ENCODE data around the gene RDH8.

DNA sequence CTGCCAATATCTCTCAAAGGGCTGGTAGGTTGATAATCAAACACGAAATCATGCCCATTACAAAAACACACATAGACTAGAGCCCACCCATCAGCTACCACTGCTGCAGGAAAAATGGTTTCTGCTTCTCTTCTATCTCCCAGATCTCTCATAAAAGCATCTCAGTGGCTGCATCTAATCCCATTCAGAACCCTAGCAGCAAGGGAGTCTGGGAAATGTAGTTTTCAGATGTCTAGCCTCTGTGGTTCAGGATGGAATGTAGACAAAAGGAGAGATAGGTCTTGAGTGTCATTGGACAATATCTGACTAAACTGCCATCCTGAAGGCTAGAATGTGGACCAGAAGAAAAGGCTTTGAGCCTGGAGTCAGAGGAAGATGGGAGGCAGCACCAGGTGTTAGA, 32.1 kb downstream of the RDH8 start:
- TF ChIP-seq, protein P1, sequence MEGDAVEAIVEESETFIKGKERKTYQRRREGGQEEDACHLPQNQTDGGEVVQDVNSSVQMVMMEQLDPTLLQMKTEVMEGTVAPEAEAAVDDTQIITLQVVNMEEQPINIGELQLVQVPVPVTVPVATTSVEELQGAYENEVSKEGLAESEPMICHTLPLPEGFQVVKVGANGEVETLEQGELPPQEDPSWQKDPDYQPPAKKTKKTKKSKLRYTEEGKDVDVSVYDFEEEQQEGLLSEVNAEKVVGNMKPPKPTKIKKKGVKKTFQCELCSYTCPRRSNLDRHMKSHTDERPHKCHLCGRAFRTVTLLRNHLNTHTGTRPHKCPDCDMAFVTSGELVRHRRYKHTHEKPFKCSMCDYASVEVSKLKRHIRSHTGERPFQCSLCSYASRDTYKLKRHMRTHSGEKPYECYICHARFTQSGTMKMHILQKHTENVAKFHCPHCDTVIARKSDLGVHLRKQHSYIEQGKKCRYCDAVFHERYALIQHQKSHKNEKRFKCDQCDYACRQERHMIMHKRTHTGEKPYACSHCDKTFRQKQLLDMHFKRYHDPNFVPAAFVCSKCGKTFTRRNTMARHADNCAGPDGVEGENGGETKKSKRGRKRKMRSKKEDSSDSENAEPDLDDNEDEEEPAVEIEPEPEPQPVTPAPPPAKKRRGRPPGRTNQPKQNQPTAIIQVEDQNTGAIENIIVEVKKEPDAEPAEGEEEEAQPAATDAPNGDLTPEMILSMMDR (conservative IDR thresholded peaks at IDR 0.05; ENCODE audit: low read depth, low read length): no peak
- TF ChIP-seq, protein P2, sequence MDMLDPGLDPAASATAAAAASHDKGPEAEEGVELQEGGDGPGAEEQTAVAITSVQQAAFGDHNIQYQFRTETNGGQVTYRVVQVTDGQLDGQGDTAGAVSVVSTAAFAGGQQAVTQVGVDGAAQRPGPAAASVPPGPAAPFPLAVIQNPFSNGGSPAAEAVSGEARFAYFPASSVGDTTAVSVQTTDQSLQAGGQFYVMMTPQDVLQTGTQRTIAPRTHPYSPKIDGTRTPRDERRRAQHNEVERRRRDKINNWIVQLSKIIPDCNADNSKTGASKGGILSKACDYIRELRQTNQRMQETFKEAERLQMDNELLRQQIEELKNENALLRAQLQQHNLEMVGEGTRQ (IDR thresholded peaks at IDR 0.05; ENCODE audit: low read depth, low read length): no peak
- no peak for TF ChIP-seq POLR2A (IDR thresholded peaks at IDR 0.05; ENCODE audit: low read depth, low read length)
- TF ChIP-seq RAD21 (IDR thresholded peaks at IDR 0.05; ENCODE audit: low read length): no peak
- TF ChIP-seq FOS (IDR thresholded peaks at IDR 0.05; ENCODE audit: low read depth, low read length): no peak
- TF ChIP-seq RFX5 (IDR thresholded peaks at IDR 0.05; ENCODE audit: low read depth, low read length): no peak
- TF ChIP-seq SMC3 (IDR thresholded peaks at IDR 0.05; ENCODE audit: low read depth, low read length): no peak
- TF ChIP-seq CHD1 (IDR thresholded peaks at IDR 0.05; ENCODE audit: low read depth, low read length): no peak
